ENCODE measurements around the gene ARHGEF33.

ARHGEF33 gene

GRCh38 chr2:38966006-38966405 is 76.3 kb downstream of the ARHGEF33 start:
- FAIRE-seq, result no peak

GRCh38 chr2:38966678-38967077 is 77.0 kb downstream of the ARHGEF33 start:
- FAIRE-seq, result no peak

- FAIRE-seq, result no peak
These were observed 78.3 kb downstream of the ARHGEF33 start for GRCh38 chr2:38968021-38968420.

DNA sequence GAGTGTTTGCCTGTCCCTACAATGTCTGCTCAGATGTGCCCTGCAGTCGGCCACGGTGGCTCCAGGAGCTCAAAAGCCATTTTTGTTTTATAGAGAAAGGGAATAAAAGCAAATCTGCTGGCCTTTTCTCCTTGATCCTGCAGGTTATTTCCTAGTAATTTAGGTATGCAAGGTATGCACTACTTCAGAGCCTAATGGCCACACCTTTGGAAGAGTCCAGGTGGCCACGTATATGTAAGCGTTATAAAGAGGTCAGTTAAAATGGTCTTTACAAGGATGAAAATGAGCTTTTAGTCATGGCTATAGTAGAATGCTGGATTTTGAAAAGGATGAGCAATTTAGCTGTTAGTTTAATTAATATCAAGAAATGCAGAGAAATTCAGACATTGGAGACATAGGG is 81.7 kb downstream of the ARHGEF33 start:
- no peak for FAIRE-seq

- no peak for FAIRE-seq
These were observed 83.6 kb downstream of the ARHGEF33 start for GRCh38 chr2:38973266-38973665.

DNA sequence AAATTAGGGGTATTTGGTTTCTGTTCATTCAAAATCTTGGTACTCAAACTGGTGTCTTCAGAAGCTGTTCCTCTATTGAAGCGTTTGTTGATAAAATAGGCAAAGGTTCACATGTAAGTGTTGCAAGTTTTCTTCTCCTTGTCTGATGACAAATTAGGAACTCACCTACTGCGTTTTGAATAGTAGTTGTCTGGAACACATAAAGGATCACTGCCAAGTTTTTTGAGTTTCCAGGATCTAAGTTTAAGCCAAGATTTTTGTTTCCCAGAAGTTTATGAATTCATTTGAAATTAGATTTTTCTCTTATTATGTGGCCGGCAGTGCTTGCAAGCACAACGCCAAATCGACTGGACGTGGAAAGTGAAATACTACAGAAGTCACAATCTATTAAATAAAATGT is 85.4 kb downstream of the ARHGEF33 start:
- no peak for FAIRE-seq

- FAIRE-seq, result no peak
These were observed 87.4 kb downstream of the ARHGEF33 start for GRCh38 chr2:38977047-38977446.

GRCh38 chr2:38978296-38978903 is 88.7 kb downstream of the ARHGEF33 start:
- no peak for FAIRE-seq

DNA sequence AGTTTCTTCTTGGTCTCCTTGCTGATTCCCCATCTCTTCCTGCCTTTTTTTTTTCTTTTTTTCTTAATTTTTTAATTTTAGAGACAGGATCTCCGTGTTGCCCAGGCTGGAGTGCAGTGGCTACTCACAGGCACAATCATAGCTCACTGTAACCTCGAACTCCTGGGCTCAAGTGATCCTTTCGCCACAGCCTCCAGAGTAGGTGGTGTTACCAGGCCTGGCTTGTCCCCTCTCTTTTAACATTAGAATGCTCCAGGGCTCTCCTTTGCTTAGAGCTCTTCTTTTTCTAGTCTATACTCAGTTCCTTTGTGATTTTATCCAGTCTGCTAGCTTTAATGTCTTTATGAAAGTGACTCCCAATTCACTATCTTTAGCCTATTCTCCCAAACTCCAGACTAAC is 89.2 kb downstream of the ARHGEF33 start:
- no peak for FAIRE-seq

DNA sequence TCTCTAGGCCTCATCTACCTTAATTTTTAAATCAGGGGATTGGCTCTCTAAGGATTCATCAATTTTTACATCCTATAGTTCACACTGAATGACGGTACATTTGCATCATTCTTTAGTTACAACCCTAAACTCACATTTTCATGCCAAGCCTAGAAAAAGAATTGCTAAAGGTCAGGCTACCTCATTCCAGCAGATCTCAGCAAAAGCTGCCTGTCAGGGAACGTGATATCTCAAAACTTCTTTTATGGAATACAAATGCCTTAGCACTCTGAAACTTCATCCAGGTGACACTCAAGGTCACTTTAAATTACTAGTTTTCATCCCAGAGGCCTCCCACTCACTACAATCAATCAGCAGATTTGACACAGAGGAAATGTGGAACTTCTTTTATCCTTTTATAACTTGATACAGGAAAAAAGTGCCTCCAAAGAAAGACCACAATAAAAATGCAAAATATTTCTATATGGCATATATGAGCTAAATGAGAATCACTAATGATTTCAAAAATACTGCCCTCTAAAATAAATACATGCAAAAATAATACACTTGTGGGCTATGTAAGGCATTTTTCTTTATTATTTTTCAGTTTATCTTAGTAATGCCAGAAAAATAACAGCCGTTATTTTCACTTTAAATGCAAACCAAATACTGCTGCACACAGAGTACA is 91.5 kb downstream of the ARHGEF33 start:
- FAIRE-seq, result no peak

GRCh38 chr2:38981670-38982357 is 92.1 kb downstream of the ARHGEF33 start:
- no peak for FAIRE-seq

DNA sequence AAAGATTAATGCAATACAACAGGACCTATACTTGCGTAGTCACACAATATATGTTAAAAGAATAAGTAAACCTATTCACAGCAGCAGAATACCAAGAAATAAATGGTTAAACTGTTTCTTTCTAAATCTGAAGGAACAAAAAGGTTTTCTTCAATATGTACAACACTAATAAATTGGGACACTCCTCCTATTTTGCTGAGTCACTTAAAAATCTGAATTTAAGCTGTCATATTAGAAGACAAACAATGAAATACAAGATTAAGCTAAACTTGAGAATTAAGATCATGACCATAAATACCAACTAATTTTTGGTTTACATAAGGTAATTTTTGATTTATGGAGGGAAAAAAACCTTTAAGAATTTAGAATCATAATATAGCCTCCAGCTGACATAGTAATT is 92.8 kb downstream of the ARHGEF33 start:
- no peak for FAIRE-seq

DNA sequence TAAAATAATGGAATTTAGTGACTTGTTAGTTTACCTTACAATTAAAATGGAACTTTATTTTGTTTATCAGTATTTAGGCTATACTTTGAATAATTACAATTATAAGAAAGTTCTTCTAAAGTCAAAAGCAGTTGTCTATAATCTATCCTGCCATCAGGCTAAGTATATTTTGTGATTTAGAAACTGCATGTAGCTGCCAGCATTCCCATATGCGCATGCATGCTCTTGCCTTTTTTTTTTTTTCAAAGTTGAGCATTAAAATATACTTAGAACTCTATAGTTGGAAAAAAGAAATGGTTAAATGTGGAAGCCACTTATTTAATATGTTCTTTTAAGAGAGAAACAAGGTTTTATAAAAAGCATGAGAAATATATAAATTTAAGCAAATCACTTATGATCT is 99.0 kb downstream of the ARHGEF33 start:
- no peak for FAIRE-seq

- no peak for FAIRE-seq
These were observed 102.2 kb downstream of the ARHGEF33 start for GRCh38 chr2:38991899-38992298.

DNA sequence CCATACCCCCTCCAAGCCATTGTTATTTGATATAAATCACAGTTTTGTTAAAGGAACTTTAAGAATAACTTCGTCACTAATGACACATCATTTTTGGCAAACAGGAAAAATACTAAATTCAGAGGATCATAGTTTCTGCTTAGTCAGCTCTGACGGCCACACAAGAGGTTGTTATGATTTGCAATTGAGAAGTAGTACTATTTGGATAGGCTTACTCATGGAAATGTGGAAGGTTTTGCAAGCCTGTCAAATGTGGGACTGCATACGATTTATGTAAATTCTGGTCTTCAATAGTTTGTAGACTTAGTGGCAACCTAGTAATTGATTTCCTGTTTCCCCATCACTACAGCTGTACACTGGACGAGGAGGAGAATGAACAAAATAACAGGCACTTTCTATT is 108.1 kb downstream of the ARHGEF33 start:
- FAIRE-seq, result no peak

DNA sequence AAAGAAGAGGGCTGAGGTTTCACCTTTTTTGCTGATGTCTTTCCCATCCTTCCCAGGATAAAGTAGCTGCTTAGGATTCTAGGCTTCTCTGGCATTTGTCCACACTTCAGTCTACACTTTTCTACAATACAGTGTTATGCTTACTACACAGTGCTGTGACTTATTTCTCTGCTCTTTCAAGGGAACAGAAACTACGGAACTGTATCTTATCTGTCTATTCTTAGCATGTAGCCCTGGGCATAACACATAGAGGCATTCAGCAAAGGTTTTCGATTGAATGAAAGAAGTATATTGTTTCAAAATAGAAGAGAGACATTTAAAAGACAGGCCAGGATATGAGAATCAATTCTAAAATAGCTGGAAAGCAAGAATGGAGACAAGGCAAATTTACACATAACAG is 110.9 kb downstream of the ARHGEF33 start:
- FAIRE-seq, result no peak

- FAIRE-seq, result no peak
These were observed 118.3 kb downstream of the ARHGEF33 start for GRCh38 chr2:39007875-39008504.

DNA sequence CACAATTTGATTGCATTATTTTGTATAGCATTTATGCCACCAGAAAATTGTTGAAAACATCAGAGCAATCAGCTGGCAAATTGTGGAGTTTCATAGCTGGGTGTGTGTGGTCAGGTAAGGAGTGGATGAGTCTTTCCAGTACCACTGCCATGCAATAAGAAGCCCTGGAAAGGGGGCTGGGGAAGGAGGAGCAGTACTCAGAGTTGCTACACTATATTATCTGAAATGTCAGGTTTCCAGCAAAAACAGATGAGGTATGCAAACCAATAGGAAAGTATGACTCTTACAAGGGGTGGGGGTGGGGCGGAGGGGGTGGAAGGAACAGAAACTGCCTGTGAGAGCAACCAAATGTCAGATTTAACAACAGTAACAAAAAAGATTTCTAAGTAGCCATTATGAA is 119.0 kb downstream of the ARHGEF33 start:
- FAIRE-seq, result no peak

- no peak for FAIRE-seq
These were observed 124.2 kb downstream of the ARHGEF33 start for GRCh38 chr2:39013871-39014270.

- FAIRE-seq, result no peak
These were observed 125.7 kb downstream of the ARHGEF33 start for GRCh38 chr2:39015424-39015823.

- FAIRE-seq, result no peak
These were observed 127.7 kb downstream of the ARHGEF33 start for GRCh38 chr2:39017334-39017733.

GRCh38 chr2:39018638-39019037 is 129.0 kb downstream of the ARHGEF33 start:
- FAIRE-seq, result no peak

DNA sequence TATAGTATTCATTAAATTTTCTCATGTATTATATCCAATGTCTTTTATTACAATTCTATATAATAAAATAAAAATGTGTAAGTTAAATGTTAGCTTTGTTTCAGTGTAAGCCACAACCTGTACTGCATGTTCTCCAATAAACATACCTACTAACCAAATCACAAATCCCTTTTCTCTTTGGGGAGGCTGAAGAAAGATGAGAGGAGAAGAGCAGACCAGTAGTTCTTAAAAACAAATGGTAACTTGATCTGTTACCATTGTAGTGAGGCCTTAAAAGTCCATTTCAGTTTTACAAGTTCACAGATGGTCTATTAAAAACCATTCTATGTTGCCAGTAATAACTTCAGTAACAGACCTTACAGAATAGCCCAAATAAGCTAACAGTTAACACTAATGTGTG is 130.7 kb downstream of the ARHGEF33 start:
- FAIRE-seq, result no peak

DNA sequence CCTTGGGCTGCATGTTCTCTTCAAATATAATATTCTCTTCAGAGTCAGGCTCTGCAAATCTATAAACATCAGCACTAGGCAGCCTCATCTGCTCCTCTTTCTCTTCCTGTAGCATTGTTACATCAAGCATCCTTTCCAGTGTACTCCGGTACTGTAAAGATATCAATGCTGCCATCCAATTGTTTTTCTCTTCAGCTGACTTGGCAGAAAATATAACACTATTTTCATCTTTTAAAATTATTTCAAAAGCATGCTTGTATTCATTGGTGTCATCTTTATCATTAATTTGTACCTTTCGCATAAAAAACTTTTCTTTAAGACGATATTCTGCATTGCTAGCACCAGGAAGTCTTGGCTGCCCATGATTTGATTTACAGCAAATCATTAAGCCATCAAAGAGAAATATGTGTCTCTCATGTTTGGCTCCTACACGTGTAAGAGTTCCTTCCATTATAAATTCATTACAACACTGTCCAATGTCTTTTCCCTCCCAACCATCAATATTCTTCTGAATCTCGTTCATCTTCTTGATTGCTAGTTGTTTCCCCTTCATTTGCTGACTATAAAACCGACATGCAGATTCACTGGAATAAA is 133.1 kb downstream of the ARHGEF33 start:
- no peak for FAIRE-seq
